ENCODE measurements around the gene PLEKHS1.

DNA sequence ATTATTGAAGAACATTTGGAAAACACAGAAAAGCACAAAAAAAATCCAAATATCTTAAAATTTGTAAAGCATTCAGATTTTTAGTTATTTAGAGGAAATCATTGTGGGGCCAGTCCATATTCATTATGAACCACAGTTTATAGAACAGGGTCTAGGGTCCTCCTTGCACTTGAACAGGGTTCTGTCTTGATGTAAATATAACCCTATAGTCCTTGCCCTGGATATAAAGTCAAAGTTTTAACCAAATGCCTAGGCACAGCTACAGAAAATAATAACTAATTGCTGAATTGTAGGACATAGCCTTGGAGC lies 46.2 kb upstream of the PLEKHS1 start:
- TF ChIP-seq YY1 (IDR thresholded peaks at IDR 0.05; ENCODE audit: insufficient read depth, insufficient read length), result no peak
- no peak for TF ChIP-seq ZNF274 (IDR thresholded peaks at IDR 0.05; ENCODE audit: low read depth, low read length)
- TF ChIP-seq SUZ12 (IDR thresholded peaks at IDR 0.05; ENCODE audit: extremely low read depth, insufficient read depth, insufficient read length), result no peak
